HepG2 (cell line): ENCODE results near the gene UNC119B. TPM values are rescaled to one million over a fixed set of nuclear protein-coding genes. Genes with fewer than 3 reads are reported as not detected.
"Not testable (repeated sequence)": the region's sequence is repeated elsewhere in the genome, so short reads cannot be mapped to it uniquely, and the experiment has no call there.

Experiments used
- ATAC-seq: fragments of 200-7000 bp; cut with Tn5 transposase; 3 replicates; pipeline ENCODE4 v1.9.1; 2020; ENCODE audit warnings: mild to moderate bottlenecking, moderate library complexity
- BruUV-seq: library from RNA; stranded (reverse); fragments of 400-500 nt; replicated peaks from 2 replicates; lab custom pipeline; 2021; lab: Mats Ljungman, UMichigan
- CTCF ChIA-PET: fragments of 300-600 bp; formaldehyde crosslinking; extraction: SDS; loops from one replicate; lab custom pipeline; 2021; ENCODE audit warnings: low total read pairs, inconsistent platforms, low intra/inter-chr PET ratio; lab: Yijun Ruan, JAX
- POLR2A ChIA-PET: fragments of 350-600 bp; sonication (Branson Sonifier 250); formaldehyde crosslinking; loops from one replicate; lab custom pipeline; 2020; ENCODE audit warnings: antibody characterized with exemption, inconsistent platforms; lab: Yijun Ruan, JAX
- DNase-seq: peaks from one replicate; pipeline ENCODE4 v3.0.0-alpha.2; 2015; ENCODE audit warnings: low spot score
- FAIRE-seq: peaks from 3 replicates; lab custom pipeline; 2011; peaks lifted over from hg19 to GRCh38; lab: Jason Lieb, UNC
- H2AFZ ChIP-seq: one replicate; pipeline ENCODE4 v1.6.1; 2011; ENCODE audit warnings: low read length, inconsistent platforms
- H3K27ac ChIP-seq: fragments of 300-600 bp; 3 replicates; pipeline ENCODE4 v1.8.0; 2011; ENCODE audit warnings: mixed run types, mild to moderate bottlenecking, mixed read lengths, low read length, inconsistent platforms; ENCODE audit not compliant: insufficient read depth; ENCODE audit errors: extremely low read length
- H3K27me3 ChIP-seq, 2 experiments: fragments of 200-600 bp in 1 of 2; 2 replicates in 1 of 2; 3 replicates in 1 of 2; pipeline versions ENCODE4 v1.6.0 to v1.8.0; 2011; ENCODE audit warnings: low read length in 2 of 2, mild to moderate bottlenecking in 2 of 2, moderate library complexity in 2 of 2, inconsistent platforms in 1 of 2; ENCODE audit not compliant: insufficient read depth in 2 of 2, control insufficient read depth in 1 of 2
- H3K36me3 ChIP-seq, 2 experiments: fragments of 200-600 bp in 1 of 2; replicated peaks in 1 of 2; 2 replicates in 1 of 2; 3 replicates in 1 of 2; pipeline versions ENCODE4 v1.5.1 to v1.8.0; 2011; ENCODE audit warnings: low read length in 2 of 2, inconsistent platforms in 1 of 2; ENCODE audit not compliant: insufficient read depth in 2 of 2, control insufficient read depth in 1 of 2
- H3K4me1 ChIP-seq: 2 replicates; pipeline ENCODE4 v1.5.1; 2012; ENCODE audit warnings: low read length, inconsistent platforms; ENCODE audit not compliant: insufficient read depth
- H3K4me2 ChIP-seq: 2 replicates; pipeline ENCODE4 v1.6.0; 2011; ENCODE audit warnings: low read depth, low read length, inconsistent platforms
- H3K4me3 ChIP-seq, 3 experiments: fragments of 200-600 bp in 1 of 3; sonication (generic), shearing (Covaris generic) in 1 of 3; replicated peaks in 1 of 3; 2 replicates each; pipeline ENCODE4 v1.5.1; 2011 to 2016; ENCODE audit warnings: low read length in 3 of 3, inconsistent platforms in 2 of 3, low read depth in 2 of 3, mild to moderate bottlenecking in 2 of 3, control low read depth in 1 of 3, mixed read lengths in 1 of 3; ENCODE audit not compliant: insufficient read depth in 1 of 3
- H3K79me2 ChIP-seq: one replicate; pipeline ENCODE4 v1.6.1; 2011; ENCODE audit warnings: low read length, inconsistent platforms; ENCODE audit not compliant: insufficient read depth
- H3K9ac ChIP-seq: 2 replicates; pipeline ENCODE4 v1.6.0; 2011; ENCODE audit warnings: mild to moderate bottlenecking, low read depth, low read length, inconsistent platforms; ENCODE audit not compliant: insufficient read depth
- H3K9me3 ChIP-seq: 2 replicates; pipeline ENCODE4 v1.5.1; 2012; ENCODE audit warnings: mild to moderate bottlenecking, low read length
- H4K20me1 ChIP-seq: 2 replicates; pipeline ENCODE4 v1.6.0; 2011; ENCODE audit warnings: inconsistent platforms, mild to moderate bottlenecking, low read length, moderate library complexity; ENCODE audit not compliant: insufficient read depth
- ESRRA ChIP-seq: sonication (generic); formaldehyde crosslinking; IDR thresholded peaks from 2 replicates; pipeline ENCODE4 v1.5.1; 2020; ENCODE audit warnings: mild to moderate bottlenecking, low read depth, missing genetic modification reagents
- HNF1B ChIP-seq: sonication (generic); formaldehyde crosslinking; IDR thresholded peaks from 2 replicates; pipeline ENCODE4 v1.5.1; 2020; ENCODE audit warnings: mild to moderate bottlenecking, moderate library complexity, missing genetic modification reagents
- HOXA3 ChIP-seq: sonication (generic); formaldehyde crosslinking; IDR thresholded peaks from 2 replicates; pipeline ENCODE4 v1.5.0; 2020; ENCODE audit warnings: missing genetic modification reagents
- KLF6 ChIP-seq: IDR thresholded peaks from 2 replicates; pipeline ENCODE4 v1.8.0; 2016; ENCODE audit warnings: missing biosample characterization, missing genetic modification reagents
- MIER2 ChIP-seq: IDR thresholded peaks from 2 replicates; pipeline ENCODE4 v1.6.1; 2016; ENCODE audit warnings: missing biosample characterization, missing genetic modification reagents
- NFKBIZ ChIP-seq: IDR thresholded peaks from 2 replicates; pipeline ENCODE4 v1.6.1; 2018; ENCODE audit warnings: missing genetic modification reagents, missing compliant biosample characterization
- ZBTB3 ChIP-seq: sonication (generic); formaldehyde crosslinking; IDR thresholded peaks from 2 replicates; pipeline ENCODE4 v1.4.0; 2020; ENCODE audit warnings: low read depth, mild to moderate bottlenecking, moderate library complexity, missing genetic modification reagents, borderline replicate concordance
- WGBS: methylation state at CpG from one replicate; pipeline ENCODE4 v1.1.6; 2017; ENCODE audit warnings: low lambda C conversion rate; 5-methylcytosine and 5-hydroxymethylcytosine counted together
- in situ Hi-C: cut with HindIII; loops from 2 replicates; pipeline ENCODE4 v1.10.0; 2017; ENCODE audit warnings: low pct_unique_long_range_greater_than_20kb; ENCODE audit not compliant: extremely low pct_ligation_motif_present
- intact Hi-C: fragments of 100-400 bp; cut with micrococcal nuclease; formaldehyde crosslinking; loops from one replicate; pipeline ENCODE4 v1.10.0; 2022; ENCODE audit not compliant: unreplicated experiment
- polyA plus RNA-seq, 8 experiments: library from polyadenylated mRNA; depleted of rRNA in 3 of 8; stranded (reverse) in 7 of 8; unstranded in 1 of 8; fragments of >200 nt; fragmentation: Illumina TruSeq in 4 of 8; extraction: Trizol in 4 of 8; gene quantifications; 2 replicates each; pipeline versions ENCODE4 v1.2.1 to v1.2.3, GENCODE V29; 2011 to 2016; ENCODE audit warnings: low read depth in 4 of 8, missing spikeins in 1 of 8, mixed read lengths in 1 of 8; ENCODE audit not compliant: insufficient read depth in 1 of 8
- total RNA-seq, 5 experiments: library from RNA; depleted of rRNA; stranded (reverse); fragments of >200 nt; fragmentation: Illumina TruSeq; extraction: Trizol; gene quantifications; 2 replicates each; pipeline ENCODE4 v1.2.3, GENCODE V29; 2016; ENCODE audit warnings: low read depth in 1 of 5

Gene UNC119B
- total and polyA plus RNA-seq, 2 of the 13 experiments (the other 11 are each of a cell fraction or from before 2014, with no cell fraction given): 19.6 to 19.7 TPM

GRCh38 chr12:120726510-120726793 is 16.2 kb downstream of the UNC119B start:
- TSS peak; percentile 41 for BruUV-seq
- Histone ChIP-seq H3K4me2 (peak overlapping the region; percentile 92), H3K4me3 (peak overlapping the region; percentile 68 to 85 (median 80); a peak in 5 of 6 replicates), H3K9me3 (no peaks in the 10 kb centered on the region), H3K36me3 (peaks cover 10 to 27% of the 10 kb centered on the region in 2 experiments), H3K4me1 (peaks cover 29% of the 10 kb centered on the region), H3K79me2 (peaks cover 8% of the 10 kb centered on the region), H3K27me3 (no peaks in the 10 kb centered on the region), H4K20me1 (no peaks in the 10 kb centered on the region), H3K9ac (peak overlapping the region; percentile 84), H3K27ac (peak overlapping the region; percentile 72), H2AFZ (no peak overlapping the region)
- no peak for DNase-seq
- ChIA-PET POLR2A (no interaction called here), CTCF (no interaction called here)
- in situ Hi-C loops: no loop called here
- ATAC-seq: no peak
- WGBS: 79% methylated on average over 9 of the region's 9 CpGs
- intact Hi-C loops: no loop called here
- no peak for FAIRE-seq
- no peak for TF ChIP-seq NFKBIZ (CRISPR knock-in tag)
- TF ChIP-seq HOXA3 (CRISPR knock-in tag): no peak
- 0 out of 2 replicates have a peak, but pooled peaks have one; percentile 16 for TF ChIP-seq HNF1B
- no peak for TF ChIP-seq KLF6
- 0 out of 2 replicates have a peak, but pooled peaks have one; percentile 13 for TF ChIP-seq ZBTB3

GRCh38 chr12:120726961-120727360 is 16.7 kb downstream of the UNC119B start:
- Histone ChIP-seq H2AFZ (no peak overlapping the region), H3K4me1 (peaks cover 29% of the 10 kb centered on the region), H3K79me2 (peaks cover 8% of the 10 kb centered on the region), H3K36me3 (peaks cover 5 to 22% of the 10 kb centered on the region in 2 experiments), H3K4me3 (peak overlapping the region in 1 of 3 experiments; percentile 80; a peak in 2 of 6 replicates), H3K27ac (peak overlapping the region; percentile 27), H3K4me2 (peak overlapping the region; percentile 92), H3K27me3 (no peaks in the 10 kb centered on the region)
- intact Hi-C loops (no loop called here), in situ Hi-C loops (no loop called here)
- BruUV-seq: no TSS peak
- ChIA-PET POLR2A (no interaction called here), CTCF (no interaction called here)
- FAIRE-seq (no peak), DNase-seq (no peak), ATAC-seq (no peak)
- TF ChIP-seq MIER2 (CRISPR knock-in tag) (no peak), ESRRA (CRISPR knock-in tag) (peak; percentile 4; the same call in 1 of the 2 replicates)
- TF ChIP-seq, all 625 proteins: peak for 1
- H3K9ac ChIP-seq: no peak overlapping the region
- no peaks in the 10 kb centered on the region for H3K9me3 ChIP-seq
- 100% methylated on average over 1 of the region's 9 CpGs for WGBS
- no peaks in the 10 kb centered on the region for H4K20me1 ChIP-seq

GRCh38 chr12:120732198-120732597 is 21.9 kb downstream of the UNC119B start:
- H3K4me3 ChIP-seq, POLR2A ChIA-PET, H3K27me3 ChIP-seq, H3K9ac ChIP-seq, H3K9me3 ChIP-seq, H3K79me2 ChIP-seq, H3K4me2 ChIP-seq, DNase-seq, BruUV-seq, CTCF ChIA-PET, H3K27ac ChIP-seq, ATAC-seq, H4K20me1 ChIP-seq, H2AFZ ChIP-seq, intact Hi-C loops, FAIRE-seq, in situ Hi-C loops: not testable (repeated sequence)
- Histone ChIP-seq H3K36me3 (peaks cover 7 to 13% of the 10 kb centered on the region in 2 experiments; a peak in 4 of 5 replicates), H3K4me1 (peaks cover 11% of the 10 kb centered on the region)
- WGBS: 100% methylated on average over 9 of the region's 35 CpGs
